ENCODE results near the gene TMTC2.

DNA sequence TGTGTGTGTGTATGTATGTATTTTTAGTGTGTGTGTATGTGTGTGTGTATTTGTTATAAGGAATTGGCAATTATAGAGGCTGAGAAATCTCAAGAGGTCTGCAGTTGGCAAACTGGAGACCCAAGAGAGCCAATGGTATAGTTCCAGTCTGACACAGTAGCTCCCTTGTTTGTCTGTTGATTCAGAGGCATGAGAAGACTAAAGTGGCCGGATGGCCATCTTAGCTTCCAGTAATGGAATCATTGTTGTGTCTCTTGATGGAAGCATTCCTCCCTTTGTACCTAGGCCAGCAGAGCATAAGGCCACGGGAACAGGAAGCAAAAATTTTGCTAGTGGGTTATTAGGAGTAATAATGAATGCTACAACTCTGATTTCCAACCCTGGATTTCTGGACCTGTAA lies 460.6 kb downstream of the TMTC2 start:
- TF ChIP-seq POLR2A (IDR thresholded peaks at IDR 0.05; ENCODE audit: low read length), result no peak
- TF ChIP-seq GATA1 (IDR thresholded peaks at IDR 0.05; ENCODE audit: low read depth, low read length), result no peak
